T-cell (primary cell): ENCODE measurements around the gene KCNE1. TPM values are rescaled to one million over a fixed set of nuclear protein-coding genes. Genes with fewer than 3 reads are reported as not detected.
"Not testable (repeated sequence)": the region's sequence is repeated elsewhere in the genome, so short reads cannot be mapped to it uniquely, and the experiment has no call there.

ENCODE experiments used
- ATAC-seq, 4 experiments: fragments of 200-7000 bp in 3 of 4; fragments of 150-1000 bp in 1 of 4; cut with Tn5 transposase; replicated peaks in 1 of 4; 1 replicate in 3 of 4; 2 replicates in 1 of 4; pipeline ENCODE4 v1.10.0; 2021; ENCODE audit warnings: moderate library complexity in 3 of 4, mild to moderate bottlenecking in 2 of 4, moderate number of reproducible peaks in 1 of 4
- CTCF ChIA-PET, 2 donors: fragments of 300-600 bp; sonication (Branson Sonifier 250); formaldehyde crosslinking; loops; one replicate each; lab custom pipeline; 2022; ENCODE audit warnings: antibody characterized with exemption in 2 of 2; lab: Charles Lee
- POLR2A ChIA-PET, 2 donors: fragments of 300-600 bp; sonication (Branson Sonifier 250); formaldehyde crosslinking; loops; one replicate each; lab custom pipeline; 2022; ENCODE audit warnings: antibody characterized with exemption in 2 of 2; lab: Charles Lee
- DNase-seq, 35 experiments: peaks; one replicate each; pipeline versions ENCODE4 v3.0.0 to v3.0.0-alpha.2; 2013 to 2023
- H3K27ac ChIP-seq: one replicate; pipeline ENCODE4 v1.5.1; 2013; ENCODE audit warnings: low read length
- H3K27me3 ChIP-seq, 2 experiments: replicated peaks in 1 of 2; 1 replicate in 1 of 2; 2 replicates in 1 of 2; pipeline versions ENCODE4 v1.6.1 to v1.7.0; 2013; ENCODE audit warnings: low read length in 1 of 2, mixed read lengths in 1 of 2; ENCODE audit not compliant: control insufficient read depth in 2 of 2, insufficient read depth in 2 of 2; ENCODE audit errors: extremely low read depth in 1 of 2
- H3K36me3 ChIP-seq, 2 donors: 1 replicate in 1 of 2; 2 replicates in 1 of 2; pipeline versions ENCODE4 v1.6.1 to v1.7.0; 2013; ENCODE audit warnings: low read length in 1 of 2; ENCODE audit not compliant: control insufficient read depth in 2 of 2, insufficient read depth in 1 of 2; ENCODE audit errors: extremely low read depth in 1 of 2
- H3K4me1 ChIP-seq, 2 experiments: 1 replicate in 1 of 2; 2 replicates in 1 of 2; pipeline versions ENCODE4 v1.6.1 to v1.7.0; 2013; ENCODE audit warnings: low read length in 2 of 2, mixed read lengths in 1 of 2; ENCODE audit not compliant: insufficient read depth in 2 of 2, control insufficient read depth in 1 of 2; ENCODE audit errors: extremely low read depth in 1 of 2
- H3K4me3 ChIP-seq, 2 donors: 1 replicate in 1 of 2; 2 replicates in 1 of 2; pipeline versions ENCODE4 v1.5.1 to v1.7.0; 2013; ENCODE audit warnings: mild to moderate bottlenecking in 2 of 2, low read length in 1 of 2, moderate library complexity in 1 of 2; ENCODE audit not compliant: control insufficient read depth in 1 of 2; ENCODE audit errors: extremely low read depth in 1 of 2
- H3K9me3 ChIP-seq: 2 replicates; pipeline ENCODE4 v1.7.0; 2013
- H3K27ac Mint-ChIP-seq, 2 donors: one replicate each; pipeline ENCODE4 v1.8.0; 2020 to 2021; ENCODE audit warnings: mild to moderate bottlenecking in 2 of 2, mixed read lengths in 2 of 2
- H3K27me3 Mint-ChIP-seq, 2 donors: one replicate each; pipeline ENCODE4 v1.8.0; 2021 to 2022; ENCODE audit warnings: mixed read lengths in 2 of 2
- H3K36me3 Mint-ChIP-seq: one replicate; pipeline ENCODE4 v1.8.0; 2021; ENCODE audit warnings: mixed read lengths
- H3K4me1 Mint-ChIP-seq, 3 donors: one replicate each; pipeline ENCODE4 v1.8.0; 2020 to 2022; ENCODE audit warnings: mixed read lengths in 3 of 3, mild to moderate bottlenecking in 1 of 3
- H3K4me3 Mint-ChIP-seq, 3 donors: one replicate each; pipeline ENCODE4 v1.8.0; 2020 to 2022; ENCODE audit warnings: mild to moderate bottlenecking in 3 of 3, mixed read lengths in 3 of 3, moderate library complexity in 3 of 3
- H3K9me3 Mint-ChIP-seq, 3 donors: one replicate each; pipeline ENCODE4 v1.8.0; 2020 to 2022; ENCODE audit warnings: mixed read lengths in 3 of 3
- WGBS: methylation state at CpG from one replicate; pipeline ENCODE4 v1.1.5; 2013; ENCODE audit warnings: missing lambda C conversion rate; ENCODE audit not compliant: insufficient coverage; 5-methylcytosine and 5-hydroxymethylcytosine counted together
- total RNA-seq, 35 experiments: library from RNA in 6 of 35; stranded (reverse) in 6 of 35; fragments of 120-200 nt in 1 of 35; gene quantifications; one replicate each; pipeline versions ENCODE4 v1.2.1 to v1.2.4 and lab custom pipeline; 2013 to 2026

Gene KCNE1
- total RNA-seq, 5 donors from 2014 or later (not counting 1 experiment from before 2014, with no cell fraction given), result 0.20 to 0.39 (median 0.32) TPM; not detected in 2

GRCh38 chr21:34499116-34499515 is 12.9 kb downstream of the KCNE1 start:
- WGBS, result 69% methylated on average over 3 of the region's 4 CpGs
- Histone ChIP-seq H3K4me1 (no peaks in the 10 kb centered on the region), H3K36me3 (no peaks in the 10 kb centered on the region), H3K4me3 (no peak overlapping the region), H3K9me3 (no peaks in the 10 kb centered on the region), H3K27ac (no peak overlapping the region), H3K27me3 (peaks cover 0 to 9% of the 10 kb centered on the region in 2 experiments)
- Mint-ChIP-seq H3K36me3 (peaks cover 5% of the 10 kb centered on the region), H3K4me1 (no peaks in the 10 kb centered on the region), H3K9me3 (peaks cover 24 to 33% (median 24%) of the 10 kb centered on the region in 3 donors), H3K4me3 (no peak overlapping the region), H3K27me3 (peaks cover 8 to 10% of the 10 kb centered on the region in 2 donors), H3K27ac (no peak overlapping the region)
- ChIA-PET POLR2A (no interaction called here), CTCF (no interaction called here)
- DNase-seq (no peak), ATAC-seq (no peak)

GRCh38 chr21:34498623-34499022 is 13.4 kb downstream of the KCNE1 start:
- H3K4me1 Mint-ChIP-seq, result no peaks in the 10 kb centered on the region
- no peak overlapping the region for H3K27ac Mint-ChIP-seq
- POLR2A ChIA-PET, result no interaction called here
- peaks cover 24 to 33% (median 24%) of the 10 kb centered on the region in 3 donors for H3K9me3 Mint-ChIP-seq
- H3K36me3 Mint-ChIP-seq, result peaks cover 5% of the 10 kb centered on the region
- Histone ChIP-seq H3K36me3 (no peaks in the 10 kb centered on the region), H3K27ac (no peak overlapping the region), H3K27me3 (peaks cover 0 to 9% of the 10 kb centered on the region in 2 experiments), H3K4me1 (no peaks in the 10 kb centered on the region), H3K9me3 (no peaks in the 10 kb centered on the region), H3K4me3 (no peak overlapping the region)
- peaks cover 8 to 10% of the 10 kb centered on the region in 2 donors for H3K27me3 Mint-ChIP-seq
- no peak for ATAC-seq
- H3K4me3 Mint-ChIP-seq, result no peak overlapping the region
- CTCF ChIA-PET, result no interaction called here
- WGBS, result 90% methylated on average over 2 of the region's 3 CpGs
- DNase-seq, result no peak

GRCh38 chr21:34483854-34484253 is 28.2 kb downstream of the KCNE1 start:
- CTCF ChIA-PET, H3K27ac ChIP-seq, H3K27me3 ChIP-seq, H3K9me3 Mint-ChIP-seq, H3K36me3 Mint-ChIP-seq, DNase-seq, H3K27me3 Mint-ChIP-seq, POLR2A ChIA-PET, ATAC-seq, H3K4me1 Mint-ChIP-seq, H3K27ac Mint-ChIP-seq, H3K4me1 ChIP-seq, H3K4me3 Mint-ChIP-seq, H3K9me3 ChIP-seq, H3K4me3 ChIP-seq, H3K36me3 ChIP-seq: not testable (repeated sequence)
- no CpG with 5 or more reads among the region's 5 CpGs for WGBS

GRCh38 chr21:34483435-34483834 is 28.6 kb downstream of the KCNE1 start:
- POLR2A ChIA-PET, H3K36me3 ChIP-seq, H3K27ac Mint-ChIP-seq, ATAC-seq, H3K9me3 Mint-ChIP-seq, H3K4me1 ChIP-seq, DNase-seq, H3K4me3 Mint-ChIP-seq, H3K36me3 Mint-ChIP-seq, H3K9me3 ChIP-seq, H3K27me3 ChIP-seq, H3K27ac ChIP-seq, H3K4me3 ChIP-seq, H3K27me3 Mint-ChIP-seq, CTCF ChIA-PET, H3K4me1 Mint-ChIP-seq: not testable (repeated sequence)
- no CpG with 5 or more reads among the region's 3 CpGs for WGBS

- H3K27me3 Mint-ChIP-seq, H3K27ac ChIP-seq, H3K36me3 ChIP-seq, H3K36me3 Mint-ChIP-seq, DNase-seq, H3K4me1 ChIP-seq, POLR2A ChIA-PET, CTCF ChIA-PET, H3K27ac Mint-ChIP-seq, H3K9me3 Mint-ChIP-seq, H3K4me3 Mint-ChIP-seq, H3K4me1 Mint-ChIP-seq, H3K27me3 ChIP-seq, H3K9me3 ChIP-seq, H3K4me3 ChIP-seq, ATAC-seq: not testable (repeated sequence)
- no CpG with 5 or more reads among the region's 3 CpGs for WGBS
These were observed 44.7 kb downstream of the KCNE1 start for GRCh38 chr21:34467333-34467732.

GRCh38 chr21:34459426-34459825 is 52.6 kb downstream of the KCNE1 start:
- H3K36me3 ChIP-seq, ATAC-seq, H3K4me1 ChIP-seq, POLR2A ChIA-PET, H3K27ac Mint-ChIP-seq, H3K27ac ChIP-seq, H3K27me3 Mint-ChIP-seq, H3K4me3 Mint-ChIP-seq, H3K4me1 Mint-ChIP-seq, CTCF ChIA-PET, H3K9me3 Mint-ChIP-seq, H3K36me3 Mint-ChIP-seq, H3K9me3 ChIP-seq, H3K4me3 ChIP-seq, DNase-seq, H3K27me3 ChIP-seq: not testable (repeated sequence)
- no CpG with 5 or more reads among the region's 36 CpGs for WGBS

- POLR2A ChIA-PET, H3K4me3 Mint-ChIP-seq, H3K4me3 ChIP-seq, H3K4me1 Mint-ChIP-seq, H3K27me3 Mint-ChIP-seq, ATAC-seq, CTCF ChIA-PET, H3K27ac ChIP-seq, H3K27ac Mint-ChIP-seq, DNase-seq, H3K4me1 ChIP-seq, H3K27me3 ChIP-seq, H3K9me3 ChIP-seq, H3K9me3 Mint-ChIP-seq, H3K36me3 ChIP-seq, H3K36me3 Mint-ChIP-seq: not testable (repeated sequence)
- no CpG with 5 or more reads among the region's 7 CpGs for WGBS
These were observed 53.7 kb downstream of the KCNE1 start for GRCh38 chr21:34458266-34458665.
